T47D (cell line): Measurements from ENCODE around the gene MYO1C.
A peak's percentile ranks its signal among the peaks of the same experiment; 100 is the strongest.
"Not testable (repeated sequence)": the region's sequence is repeated elsewhere in the genome, so short reads cannot be mapped to it uniquely, and the experiment has no call there.

Experiments
- DNase-seq, 2 experiments: peaks; one replicate each; pipeline versions ENCODE4 v3.0.0 to v3.0.0-alpha.2; 2011 to 2012; ENCODE audit warnings: low read depth in 1 of 2, low spot score in 1 of 2
- JUND ChIP-seq: IDR thresholded peaks from 2 replicates; pipeline ENCODE4 v1.6.1; 2012; ENCODE audit warnings: low read depth
- in situ Hi-C: cut with HindIII; loops from 2 replicates; pipeline ENCODE4 v1.10.0; 2016; ENCODE audit warnings: low sequenced_read_pairs, low pct_unique_long_range_greater_than_20kb

Gene MYO1C

GRCh38 chr17:1492249-1493206, at the start of gene MYO1C:
TSS of gene MYO1C (minus strand) at chr17:1492686. CDS start at chr17:1492487, 199 bp downstream.
- DNase-seq = peak in 1 of 2 experiments; percentile 25
- TF ChIP-seq JUND = no peak
- in situ Hi-C loops = no loop called here

GRCh38 chr17:1541367-1541904, 49.0 kb upstream of the MYO1C start:
- in situ Hi-C loops = no loop called here
- no peak for DNase-seq
- TF ChIP-seq JUND = no peak

- DNase-seq = no peak
- in situ Hi-C loops = no loop called here
- TF ChIP-seq JUND = no peak
These were observed 47.3 kb upstream of the MYO1C start for GRCh38 chr17:1539811-1540210.

DNA sequence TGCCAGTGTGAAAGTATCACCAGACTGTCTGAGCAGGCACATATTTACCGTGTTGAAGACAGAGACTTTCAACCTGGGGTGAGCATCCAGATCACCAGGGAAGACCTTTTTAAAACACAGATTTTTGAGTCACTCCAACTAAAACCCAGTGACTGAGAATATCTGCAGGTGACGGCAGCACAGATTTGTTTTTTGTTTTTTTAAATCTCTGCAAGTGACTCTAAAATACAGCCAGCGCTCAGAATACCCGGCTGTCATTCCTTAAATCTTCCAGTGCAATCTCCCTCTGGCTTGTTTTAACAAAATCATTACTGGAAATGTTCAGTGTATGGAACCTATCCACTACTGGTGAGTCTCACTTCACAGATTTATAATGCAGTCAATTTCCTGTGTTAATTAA, 43.3 kb upstream of the MYO1C start:
- DNase-seq = no peak
- no peak for TF ChIP-seq JUND
- in situ Hi-C loops = no loop called here

DNA sequence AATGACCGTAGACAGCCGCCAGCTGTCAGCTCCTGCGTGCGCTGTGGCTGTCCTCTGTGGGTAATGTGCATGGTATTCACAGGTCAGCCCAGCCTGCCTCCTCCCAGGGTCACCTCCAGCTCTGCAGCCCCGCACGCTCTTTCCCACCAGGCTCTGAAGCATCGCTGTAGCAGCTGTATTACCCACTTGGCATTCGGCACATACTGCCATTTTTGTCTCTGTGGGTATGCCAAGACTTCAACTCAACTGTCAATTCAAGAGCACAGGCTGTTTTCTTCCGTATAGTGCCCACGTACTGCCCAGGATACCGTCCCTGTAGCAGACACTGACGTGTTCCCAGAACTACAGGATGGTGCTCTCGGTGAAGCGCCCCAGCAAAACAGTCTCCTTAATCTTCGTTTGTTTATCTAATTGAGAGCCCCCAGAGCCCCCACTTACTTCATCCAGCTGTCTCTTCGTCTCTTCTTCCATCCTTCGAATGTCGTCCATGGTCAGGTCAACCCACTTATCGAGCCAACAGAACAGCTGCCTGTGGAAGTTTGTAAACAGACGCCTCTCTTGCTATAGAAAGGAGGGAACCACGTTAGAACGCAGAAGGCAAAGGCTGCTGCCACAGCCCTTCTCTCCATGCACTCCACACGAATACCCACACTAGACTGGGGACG, 41.3 kb upstream of the MYO1C start:
- in situ Hi-C loops = no loop called here
- DNase-seq = no peak
- no peak for TF ChIP-seq JUND

DNA sequence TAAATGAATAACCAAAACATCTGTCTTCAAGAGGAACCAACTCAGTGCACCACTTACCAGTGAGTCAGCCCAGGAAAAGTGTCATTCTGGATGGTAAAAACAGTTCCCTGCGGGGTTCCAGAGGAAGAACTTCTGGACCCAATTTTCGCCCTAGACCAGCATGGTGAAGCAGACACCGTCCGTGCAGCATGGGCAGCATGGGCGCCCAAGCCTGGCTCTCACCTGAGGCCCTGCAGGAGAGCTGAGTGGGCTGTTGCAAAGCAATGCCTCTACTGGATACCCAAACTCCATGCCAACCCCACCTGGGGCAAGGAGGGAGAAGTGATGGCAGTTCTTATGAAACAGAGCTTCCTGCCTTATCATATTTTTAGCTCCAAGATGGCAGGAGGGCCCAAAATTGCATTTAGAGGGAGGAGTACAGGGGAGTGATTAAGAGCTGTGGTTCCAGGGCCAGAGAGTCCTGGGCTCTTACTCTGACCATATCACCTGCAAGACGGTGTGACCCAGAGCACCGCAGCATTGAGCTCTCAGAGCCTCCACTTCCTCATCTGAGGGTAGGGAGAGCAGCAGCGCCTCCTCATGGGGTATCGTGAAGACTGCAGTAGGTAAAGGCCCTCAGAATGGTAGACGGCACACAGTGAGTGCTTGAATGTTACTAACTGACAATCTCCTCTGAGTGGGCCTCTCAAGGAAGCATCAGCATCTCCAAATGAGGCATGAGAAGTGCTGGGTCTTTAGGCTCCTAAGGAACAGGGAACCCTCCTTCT, 40.5 kb upstream of the MYO1C start:
- DNase-seq = peak in 1 of 2 experiments; percentile 54
- TF ChIP-seq JUND = no peak
- in situ Hi-C loops = no loop called here

- no peak for TF ChIP-seq JUND
- no peak for DNase-seq
- in situ Hi-C loops = no loop called here
These were observed 37.4 kb upstream of the MYO1C start for GRCh38 chr17:1529863-1530262.

DNA sequence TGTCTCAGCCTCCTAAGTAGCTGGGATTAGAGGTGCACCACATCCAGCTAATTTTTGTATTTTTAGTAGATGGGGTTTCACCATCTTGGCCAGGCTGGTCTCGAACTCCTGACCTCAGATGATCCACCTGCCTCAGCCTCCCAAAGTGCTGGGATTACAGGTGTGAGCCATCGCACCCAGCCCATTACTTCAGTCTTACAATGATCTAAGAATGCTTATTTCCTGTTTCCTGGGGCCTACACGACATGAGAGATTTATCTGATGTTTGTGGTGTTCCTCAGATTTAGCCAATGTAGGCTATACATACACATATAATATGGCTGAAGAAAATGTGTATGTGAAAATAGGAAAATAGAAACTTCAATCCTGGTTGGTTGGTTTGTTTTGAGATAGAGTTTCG, 34.4 kb upstream of the MYO1C start:
- DNase-seq, in situ Hi-C loops: not testable (repeated sequence)

- in situ Hi-C loops = no loop called here
- no peak for TF ChIP-seq JUND
These were observed 30.1 kb upstream of the MYO1C start for GRCh38 chr17:1522626-1523025.

DNA sequence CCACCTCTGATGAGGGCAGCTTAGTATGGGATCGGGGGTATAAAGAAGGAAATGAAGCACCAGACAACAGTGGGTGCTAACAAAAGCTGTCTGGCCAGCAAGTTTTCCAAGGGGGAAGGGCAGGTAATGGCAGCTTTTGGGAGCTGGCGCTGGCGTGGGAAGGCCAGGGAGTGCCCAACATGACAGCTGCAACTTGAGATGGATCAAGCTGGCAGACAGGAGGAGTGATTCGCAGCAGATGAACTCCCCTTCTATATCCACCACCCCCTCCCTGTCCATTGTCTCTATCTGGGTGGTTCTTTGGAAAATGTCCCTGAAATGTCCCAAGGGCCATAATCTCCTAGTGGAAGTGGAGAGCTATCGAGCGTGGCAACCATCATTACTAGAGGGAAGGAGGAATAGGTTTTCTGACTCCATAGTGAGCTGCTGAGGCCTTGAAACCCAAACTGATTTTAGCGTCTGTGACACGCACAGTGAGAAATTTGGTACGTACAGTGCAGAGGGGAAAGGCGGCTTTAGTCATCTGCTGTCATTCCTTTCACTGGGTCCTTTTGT, 28.7 kb upstream of the MYO1C start:
- in situ Hi-C loops = no loop called here
- TF ChIP-seq JUND = no peak
- DNase-seq = no peak

More at GRCh38 chr17:1522626-1523025, 30.1 kb upstream of the MYO1C start:
- DNase-seq = no peak

- TF ChIP-seq JUND = no peak
- no peak for DNase-seq
- in situ Hi-C loops = no loop called here
These were observed 27.2 kb upstream of the MYO1C start for GRCh38 chr17:1519678-1520077.

DNA sequence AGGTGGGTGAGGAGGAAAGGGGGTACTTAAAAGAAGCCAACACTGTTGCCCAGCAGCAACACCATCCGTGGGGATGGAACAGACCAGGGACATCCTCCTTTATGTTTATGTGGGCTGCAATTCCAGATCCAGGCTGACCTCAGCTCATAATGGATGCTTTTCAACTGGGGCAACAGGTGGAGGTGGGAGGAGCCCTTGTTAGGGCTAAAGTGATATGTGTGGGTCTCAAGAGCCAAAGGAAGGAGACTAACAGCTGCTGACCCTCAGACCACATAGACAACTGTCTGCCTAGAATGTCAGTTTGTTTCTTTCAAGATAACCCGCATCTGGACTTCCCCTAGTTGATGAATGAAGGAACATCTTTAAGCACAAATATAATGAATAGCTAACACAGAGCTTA, 25.9 kb upstream of the MYO1C start:
- in situ Hi-C loops = no loop called here
- TF ChIP-seq JUND = no peak
- DNase-seq = no peak
